CD4-positive, alpha-beta T cell treated with Interleukin-15 for 1 hour (primary cell): ENCODE results near the gene FADD.
"Not testable (repeated sequence)": the region's sequence is repeated elsewhere in the genome, so short reads cannot be mapped to it uniquely, and the experiment has no call there.

Experiments used
- DNase-seq: peaks from one replicate; pipeline ENCODE4 v3.0.0-alpha.2; 2020

The FADD gene

GRCh38 chr11:70205766-70206165 lies 2.7 kb downstream of the FADD start:
- DNase-seq = no peak

- DNase-seq = no peak
Measured at GRCh38 chr11:70206226-70206981, 3.3 kb downstream of the FADD start.

DNA sequence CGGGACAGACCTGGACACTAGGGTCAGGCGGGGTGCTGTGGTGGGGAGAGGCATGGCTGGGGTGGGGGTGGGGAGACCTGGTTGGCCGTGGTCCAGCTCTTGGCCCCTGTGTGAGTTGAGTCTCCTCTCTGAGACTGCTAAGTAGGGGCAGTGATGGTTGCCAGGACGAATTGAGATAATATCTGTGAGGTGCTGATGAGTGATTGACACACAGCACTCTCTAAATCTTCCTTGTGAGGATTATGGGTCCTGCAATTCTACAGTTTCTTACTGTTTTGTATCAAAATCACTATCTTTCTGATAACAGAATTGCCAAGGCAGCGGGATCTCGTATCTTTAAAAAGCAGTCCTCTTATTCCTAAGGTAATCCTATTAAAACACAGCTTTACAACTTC lies 3.9 kb downstream of the FADD start:
- DNase-seq = no peak

- DNase-seq = no peak
Measured at GRCh38 chr11:70207531-70208131, 4.5 kb downstream of the FADD start.

- DNase-seq = no peak
Measured at GRCh38 chr11:70209391-70209912, 6.4 kb downstream of the FADD start.

DNA sequence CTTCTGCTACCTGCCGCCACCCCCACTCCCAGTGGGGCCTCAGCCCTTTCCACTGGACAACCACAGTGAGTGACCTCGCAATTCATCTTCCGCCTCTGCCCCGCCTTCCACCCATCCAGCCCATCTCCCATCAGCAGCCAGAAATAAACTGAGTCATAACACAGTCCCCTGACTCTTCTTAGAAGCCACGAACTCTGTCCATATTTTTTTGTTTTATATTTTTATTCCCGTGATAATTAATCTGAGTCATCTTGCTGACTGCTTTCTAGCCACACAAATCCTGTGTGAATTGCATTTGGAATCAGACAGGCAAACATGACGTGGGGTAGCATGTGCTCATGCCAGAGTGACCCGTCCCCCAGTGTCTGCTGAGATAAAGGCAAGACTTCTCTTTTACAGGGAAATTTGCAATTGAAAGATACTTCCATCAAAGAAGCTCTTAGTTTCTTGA lies 7.0 kb downstream of the FADD start:
- DNase-seq = no peak

DNA sequence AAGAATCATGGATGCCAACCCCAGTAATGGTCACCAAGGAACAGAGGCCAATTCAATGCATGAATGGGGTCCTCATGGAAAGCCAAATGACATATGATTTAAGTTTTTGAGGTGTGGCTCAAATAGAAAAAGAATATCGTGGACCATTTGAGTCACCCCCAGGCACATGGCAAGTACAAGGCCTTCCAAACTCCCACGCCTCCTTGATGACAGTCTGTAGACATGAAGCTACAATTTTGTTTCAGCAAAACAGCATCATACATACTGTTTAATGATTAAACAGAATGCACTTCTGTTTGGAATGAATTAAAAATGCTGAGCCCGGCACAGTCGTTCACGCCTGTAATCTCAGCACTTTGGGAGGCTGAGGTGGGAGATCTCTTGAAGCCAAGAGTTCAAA lies 7.4 kb downstream of the FADD start:
- no peak for DNase-seq

- no peak for DNase-seq
Measured at GRCh38 chr11:70212227-70212811, 9.2 kb downstream of the FADD start.

DNA sequence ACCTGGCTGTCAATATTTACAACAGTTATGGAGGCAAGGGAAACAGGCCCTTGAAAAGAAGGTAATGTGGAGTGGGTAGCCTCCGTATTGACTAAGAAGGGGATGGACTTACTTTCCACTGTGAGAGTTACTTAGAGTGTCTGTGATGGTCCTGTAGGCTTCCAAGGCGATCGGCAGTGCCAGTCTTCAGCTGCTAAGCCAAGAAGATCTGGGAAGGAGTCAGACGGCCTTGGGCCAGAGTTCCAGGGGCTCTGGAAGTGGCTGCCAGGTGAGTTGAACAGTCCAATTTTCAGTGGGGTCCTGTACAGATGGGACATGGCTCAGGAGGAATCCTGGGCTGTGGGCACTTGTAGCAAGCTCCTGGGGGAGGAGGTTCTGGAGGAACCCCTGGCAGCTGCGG lies 14.3 kb downstream of the FADD start:
- DNase-seq = not testable (repeated sequence)

DNA sequence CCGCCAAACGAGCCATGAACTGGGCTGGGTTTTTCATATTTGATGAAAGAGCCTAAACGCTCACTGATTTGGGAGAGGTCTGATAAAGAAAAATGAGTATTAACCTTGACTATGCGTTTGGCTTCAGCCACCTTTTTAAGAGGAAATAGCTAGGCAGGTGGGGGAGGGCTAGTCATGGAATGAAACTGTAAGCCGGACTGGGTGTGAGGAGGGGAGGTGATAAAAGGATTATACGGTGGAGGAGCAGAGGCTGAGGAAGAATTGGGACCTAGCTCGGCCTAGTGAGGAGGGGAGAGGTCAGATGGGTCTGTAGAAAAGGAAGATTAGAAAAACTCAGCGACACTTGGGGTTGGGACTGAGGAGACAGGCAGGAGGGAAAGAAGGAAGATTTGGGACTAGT lies 15.0 kb downstream of the FADD start:
- not testable (repeated sequence) for DNase-seq

DNA sequence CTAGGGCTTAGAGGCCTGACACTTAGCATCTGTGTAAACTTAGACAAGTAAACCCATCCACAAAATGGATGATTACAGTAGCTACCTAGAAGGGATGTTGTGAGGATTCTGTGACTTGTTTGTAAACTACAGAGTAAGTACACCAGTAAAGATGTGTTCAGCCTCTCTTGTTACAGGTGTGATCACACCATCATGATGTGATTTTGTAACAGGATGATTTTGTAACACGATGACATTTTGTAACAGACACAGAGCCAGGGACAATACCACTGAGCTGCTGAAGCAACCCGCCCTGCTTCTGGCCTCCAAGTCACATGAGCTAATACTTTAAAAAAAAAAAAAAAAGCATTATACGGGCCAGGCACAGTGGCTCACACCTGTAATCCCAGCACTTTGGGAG lies 17.0 kb downstream of the FADD start:
- no peak for DNase-seq

DNA sequence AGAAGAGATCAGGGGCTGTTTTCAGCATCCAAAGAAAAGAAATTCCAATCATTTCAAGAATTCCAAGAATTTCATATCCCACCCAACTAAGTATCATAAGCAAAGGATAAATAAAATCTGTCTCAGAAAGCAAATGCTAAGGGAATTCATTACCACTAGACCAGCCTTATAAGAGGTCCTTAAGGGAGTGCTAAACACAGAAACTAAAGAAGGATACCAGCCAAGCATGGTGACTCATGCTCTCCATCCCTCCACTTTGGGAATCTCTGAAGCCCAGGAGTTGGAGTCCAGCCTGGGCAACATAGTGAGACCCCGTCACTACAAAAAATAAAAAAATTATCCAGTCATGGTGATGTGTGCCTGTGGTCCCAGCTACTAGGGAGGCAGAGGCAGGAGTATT lies 17.8 kb downstream of the FADD start:
- DNase-seq = no peak

- DNase-seq = no peak
Measured at GRCh38 chr11:70225681-70226177, 22.6 kb downstream of the FADD start.

GRCh38 chr11:70226183-70226582 lies 23.1 kb downstream of the FADD start:
- DNase-seq = no peak

DNA sequence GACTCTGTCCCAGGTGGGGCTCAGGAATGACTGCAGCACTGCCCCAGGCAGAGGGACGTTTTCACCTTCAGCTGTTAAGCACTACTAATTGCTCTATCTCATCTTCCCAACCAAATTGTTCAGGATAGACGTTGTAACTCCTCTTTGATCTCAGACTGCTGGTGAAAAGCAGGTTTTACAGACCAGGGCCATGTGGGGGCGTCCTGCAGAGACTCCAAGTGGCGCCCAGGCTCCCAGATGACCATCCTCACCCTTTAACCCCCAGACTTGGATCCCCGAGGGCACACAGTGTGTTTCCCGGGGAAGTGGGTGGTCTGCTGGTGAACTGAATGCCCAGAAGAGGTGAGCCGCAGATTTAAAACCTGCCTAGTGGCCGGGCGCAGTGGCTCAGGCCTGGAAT lies 23.9 kb downstream of the FADD start:
- DNase-seq = no peak

DNA sequence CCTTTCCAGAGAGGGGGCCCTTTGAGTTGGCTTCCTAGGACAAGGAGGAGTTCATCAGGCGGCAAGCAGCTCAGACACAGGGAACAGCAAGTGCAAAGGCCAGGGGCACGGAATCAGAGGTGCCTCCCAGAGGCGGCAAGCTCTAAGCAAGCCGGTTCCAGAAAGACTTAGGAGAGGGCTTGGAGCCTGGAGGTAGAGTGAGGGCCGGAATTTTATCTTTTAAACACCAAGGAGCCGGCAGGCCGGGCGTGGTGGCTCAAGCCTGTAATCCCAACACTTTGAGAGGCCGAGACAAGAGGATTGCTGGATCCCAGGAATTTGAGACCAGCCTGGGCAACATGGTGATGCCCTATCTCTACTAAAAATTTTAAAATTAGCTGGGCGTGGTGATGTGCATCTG lies 26.6 kb downstream of the FADD start:
- DNase-seq = no peak

GRCh38 chr11:70230151-70230839 lies 27.2 kb downstream of the FADD start:
- DNase-seq = no peak

DNA sequence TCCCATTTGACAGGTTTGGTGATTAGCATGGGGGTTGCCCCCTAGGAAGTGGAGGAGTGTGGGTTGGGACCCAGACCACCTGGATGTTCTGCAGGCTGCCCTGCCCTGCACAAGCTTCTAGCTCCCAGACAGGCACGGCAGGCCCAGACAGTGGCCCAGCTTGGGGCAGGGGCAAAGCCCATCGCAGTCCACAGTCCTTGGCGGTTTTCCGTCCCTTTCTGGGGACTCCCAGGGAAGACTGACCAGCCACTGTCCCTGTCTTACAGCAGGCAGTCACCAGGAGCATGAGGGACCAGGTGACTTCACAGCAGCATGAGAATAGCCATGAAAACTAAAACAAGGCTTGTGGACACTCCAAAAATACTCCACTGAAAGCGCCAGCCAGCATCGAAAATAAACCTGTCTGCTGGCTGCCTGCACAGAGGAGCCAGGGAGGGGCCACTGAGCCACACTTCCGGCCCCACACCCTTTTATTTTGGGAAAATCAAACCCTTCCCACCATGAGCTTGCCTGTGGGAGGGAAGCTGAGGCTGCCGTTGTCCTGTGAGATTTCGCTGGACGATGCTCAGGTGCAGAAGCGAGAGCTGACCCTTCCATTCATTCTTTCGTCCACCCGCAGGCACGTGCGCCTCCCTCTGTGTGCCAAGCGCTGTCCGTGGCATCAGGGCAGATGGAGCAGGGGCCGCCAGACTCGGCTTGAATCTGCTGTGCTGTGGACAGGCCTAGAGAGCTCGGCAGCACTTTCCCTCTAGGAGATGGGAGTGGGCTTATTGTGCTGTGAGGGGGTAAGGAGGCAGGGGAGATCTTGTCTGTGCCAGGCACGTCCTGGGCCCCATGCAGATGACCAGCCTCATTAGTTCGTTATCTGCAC lies 28.0 kb downstream of the FADD start:
- DNase-seq = no peak

GRCh38 chr11:70233034-70233433 lies 29.9 kb downstream of the FADD start:
- no peak for DNase-seq

DNA sequence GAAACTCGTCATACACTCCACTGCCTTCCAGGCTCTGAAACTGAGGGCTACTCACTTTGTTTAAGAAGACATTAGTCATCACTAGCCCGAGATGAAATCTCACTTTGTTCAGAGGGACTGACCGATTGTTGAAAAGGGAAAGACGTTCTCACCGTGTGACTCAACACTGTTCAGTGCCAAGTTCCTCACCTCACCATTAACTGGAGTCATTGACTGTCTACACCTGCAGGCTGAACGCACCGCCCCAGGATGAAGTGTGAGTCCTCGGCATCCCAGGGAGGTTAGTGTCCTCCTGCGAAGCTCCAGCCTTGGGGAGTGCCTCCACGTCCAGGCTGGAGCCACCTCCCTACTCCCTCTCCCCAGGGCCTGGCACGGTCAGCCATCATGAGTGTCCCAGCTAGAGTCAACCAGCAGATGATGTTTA lies 30.4 kb downstream of the FADD start:
- no peak for DNase-seq

- DNase-seq = no peak
Measured at GRCh38 chr11:70233962-70234361, 30.9 kb downstream of the FADD start.

GRCh38 chr11:70240337-70240736 lies 37.2 kb downstream of the FADD start:
- DNase-seq = no peak
